Gastrocnemius medialis (tissue), 4 donors: ENCODE data around the gene HSD3B1.

Experiments used
- CTCF ChIP-seq, 5 experiments: fragments of 450-650 bp in 3 of 5; fragments of 200-600 bp in 2 of 5; sonication (generic) in 2 of 5; IDR thresholded peaks in 4 of 5; conservative IDR thresholded peaks in 1 of 5; 1 replicate in 4 of 5; 2 replicates in 1 of 5; pipeline ENCODE4 v1.5.1; 2016 to 2019; ENCODE audit warnings: antibody characterized with exemption in 5 of 5, mild to moderate bottlenecking in 3 of 5, moderate library complexity in 3 of 5
- POLR2A ChIP-seq, 2 donors: fragments of 450-650 bp; IDR thresholded peaks; one replicate each; pipeline ENCODE4 v1.6.1; 2017; ENCODE audit warnings: antibody characterized with exemption in 2 of 2, mild to moderate bottlenecking in 2 of 2, moderate library complexity in 2 of 2

- TF ChIP-seq CTCF (IDR thresholded peaks at IDR 0.05 in 4 of 5, conservative IDR thresholded peaks at IDR 0.05 in 1 of 5) = no peak
- TF ChIP-seq POLR2A (IDR thresholded peaks at IDR 0.05) = no peak
Measured at GRCh38 chr1:119542492-119542946, 35.5 kb downstream of the HSD3B1 start.
